Tibial nerve (tissue), 4 donors: ENCODE measurements around the gene MAN2A2. TPM values are rescaled to one million over a fixed set of nuclear protein-coding genes. Genes with fewer than 3 reads are reported as not detected.

Experiments used
- DNase-seq, 2 donors: peaks; one replicate each; pipeline ENCODE4 v3.0.0-alpha.2; 2019; ENCODE audit warnings: low spot score in 2 of 2
- H3K27ac ChIP-seq, 4 donors: fragments of 200-600 bp; sonication (generic) in 3 of 4; one replicate each; pipeline ENCODE4 v1.5.1; 2017 to 2019; ENCODE audit warnings: mild to moderate bottlenecking in 1 of 4
- H3K27me3 ChIP-seq, 2 donors: fragments of 200-600 bp; sonication (generic) in 1 of 2; one replicate each; pipeline versions ENCODE4 v1.5.1 to v1.6.0; 2017 to 2019
- H3K36me3 ChIP-seq, 3 donors: fragments of 200-600 bp; sonication (generic); one replicate each; pipeline ENCODE4 v1.5.1; 2018 to 2019
- H3K4me1 ChIP-seq, 4 donors: fragments of 200-600 bp; sonication (generic) in 3 of 4; one replicate each; pipeline ENCODE4 v1.5.1; 2017 to 2019
- H3K4me3 ChIP-seq, 4 donors: fragments of 200-600 bp; sonication (generic) in 3 of 4; one replicate each; pipeline ENCODE4 v1.5.1; 2017 to 2019; ENCODE audit warnings: mild to moderate bottlenecking in 1 of 4, moderate library complexity in 1 of 4
- H3K9me3 ChIP-seq, 4 donors: fragments of 200-600 bp; sonication (generic) in 3 of 4; one replicate each; pipeline ENCODE4 v1.5.1; 2017 to 2019
- EP300 ChIP-seq, 2 donors: sonication (generic); formaldehyde crosslinking; IDR thresholded peaks; one replicate each; pipeline ENCODE4 v1.6.1; 2017; ENCODE audit warnings: antibody characterized with exemption in 2 of 2, mild to moderate bottlenecking in 1 of 2
- POLR2A ChIP-seq, 2 donors: fragments of 450-650 bp; IDR thresholded peaks; one replicate each; pipeline ENCODE4 v1.6.1; 2017; ENCODE audit warnings: antibody characterized with exemption in 2 of 2, mild to moderate bottlenecking in 2 of 2, moderate library complexity in 2 of 2
- WGBS, 2 donors: methylation state at CpG; one replicate each; pipeline ENCODE4 v1.1.5; 2018; 5-methylcytosine and 5-hydroxymethylcytosine counted together
- total RNA-seq, 4 donors: library from RNA; depleted of rRNA; stranded (reverse); fragments of >200 nt; gene quantifications; one replicate each; pipeline ENCODE4 v1.1.0, GENCODE V29; 2016
- TF ChIP-seq, protein P1 (sequence below), 5 experiments: fragments of 200-600 bp in 3 of 5; fragments of 450-650 bp in 2 of 5; sonication (generic) in 3 of 5; IDR thresholded peaks; one replicate each; pipeline ENCODE4 v1.5.1; 2016 to 2019; ENCODE audit warnings: antibody characterized with exemption in 5 of 5, mild to moderate bottlenecking in 3 of 5, moderate library complexity in 2 of 5

MAN2A2 gene
- total RNA-seq, 4 donors from 2014 or later: 83.5 to 178 (median 128) TPM

DNA sequence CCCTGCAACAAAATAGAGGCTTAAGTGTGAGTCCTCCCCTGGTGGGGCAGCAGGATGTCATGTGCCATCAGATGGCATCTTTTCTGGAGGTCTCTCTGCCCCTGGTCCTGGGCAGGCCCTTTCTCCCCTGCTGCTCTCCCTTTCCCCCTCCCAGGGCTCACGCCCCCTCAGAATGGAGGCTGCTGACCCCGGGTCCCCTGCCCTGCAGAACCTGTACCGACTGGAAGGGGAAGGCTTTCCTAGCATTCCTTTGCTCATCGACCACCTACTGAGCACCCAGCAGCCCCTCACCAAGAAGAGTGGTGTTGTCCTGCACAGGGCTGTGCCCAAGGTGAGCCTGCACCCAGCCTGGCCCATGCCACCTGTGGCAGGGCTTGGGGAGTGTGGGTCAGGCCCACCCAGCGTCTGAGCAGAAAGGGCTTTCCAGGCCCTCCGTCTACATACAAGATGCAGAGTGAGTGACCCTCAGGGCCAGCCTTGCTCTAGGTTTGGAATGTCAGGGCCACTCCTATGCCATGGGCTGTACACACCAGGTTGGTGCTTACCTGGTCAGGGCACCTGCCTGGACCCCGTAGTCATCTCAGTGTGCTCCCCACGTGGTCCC is 11.7 kb upstream of the MAN2A2 start:
- WGBS, 2 donors: 89 to 92% methylated on average over 8 of the region's 8 CpGs
- TF ChIP-seq EP300 (IDR thresholded peaks at IDR 0.05): no peak
- TF ChIP-seq POLR2A (IDR thresholded peaks at IDR 0.05): no peak
- TF ChIP-seq, protein P1, sequence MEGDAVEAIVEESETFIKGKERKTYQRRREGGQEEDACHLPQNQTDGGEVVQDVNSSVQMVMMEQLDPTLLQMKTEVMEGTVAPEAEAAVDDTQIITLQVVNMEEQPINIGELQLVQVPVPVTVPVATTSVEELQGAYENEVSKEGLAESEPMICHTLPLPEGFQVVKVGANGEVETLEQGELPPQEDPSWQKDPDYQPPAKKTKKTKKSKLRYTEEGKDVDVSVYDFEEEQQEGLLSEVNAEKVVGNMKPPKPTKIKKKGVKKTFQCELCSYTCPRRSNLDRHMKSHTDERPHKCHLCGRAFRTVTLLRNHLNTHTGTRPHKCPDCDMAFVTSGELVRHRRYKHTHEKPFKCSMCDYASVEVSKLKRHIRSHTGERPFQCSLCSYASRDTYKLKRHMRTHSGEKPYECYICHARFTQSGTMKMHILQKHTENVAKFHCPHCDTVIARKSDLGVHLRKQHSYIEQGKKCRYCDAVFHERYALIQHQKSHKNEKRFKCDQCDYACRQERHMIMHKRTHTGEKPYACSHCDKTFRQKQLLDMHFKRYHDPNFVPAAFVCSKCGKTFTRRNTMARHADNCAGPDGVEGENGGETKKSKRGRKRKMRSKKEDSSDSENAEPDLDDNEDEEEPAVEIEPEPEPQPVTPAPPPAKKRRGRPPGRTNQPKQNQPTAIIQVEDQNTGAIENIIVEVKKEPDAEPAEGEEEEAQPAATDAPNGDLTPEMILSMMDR (IDR thresholded peaks at IDR 0.05): no peak
- peaks cover 6 to 99% (median 7%) of the 10 kb centered on the region in 3 donors for H3K36me3 ChIP-seq
- H3K4me1 ChIP-seq: peaks cover 0 to 10% (median under 1%) of the 10 kb centered on the region in 4 donors
- H3K27me3 ChIP-seq: no peaks in the 10 kb centered on the region
- H3K27ac ChIP-seq: no peak overlapping the region
- H3K9me3 ChIP-seq: no peaks in the 10 kb centered on the region
- DNase-seq: no peak
- H3K4me3 ChIP-seq: no peak overlapping the region

DNA sequence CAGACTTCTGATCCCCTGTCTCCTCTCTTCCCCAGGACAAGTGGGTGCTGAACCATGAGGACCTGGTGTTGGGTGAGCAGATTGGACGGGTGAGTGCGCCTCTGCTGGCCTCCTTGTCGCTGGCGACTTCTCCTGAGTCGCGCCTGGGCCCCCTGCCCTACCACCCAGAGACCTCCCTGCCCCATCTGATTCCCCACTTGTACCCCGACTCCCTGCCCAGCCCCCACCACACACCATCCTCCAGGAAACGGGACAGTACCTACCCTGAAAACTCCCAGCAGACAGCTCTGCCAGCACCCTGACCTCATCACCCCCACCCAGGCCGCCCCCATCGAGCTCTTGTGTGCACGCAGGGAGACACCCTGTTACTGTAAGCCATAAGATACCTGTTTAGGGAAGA is 11.1 kb upstream of the MAN2A2 start:
- no peak overlapping the region for H3K4me3 ChIP-seq
- peaks cover 6 to 93% (median 7%) of the 10 kb centered on the region in 3 donors for H3K36me3 ChIP-seq
- H3K27me3 ChIP-seq: no peaks in the 10 kb centered on the region
- no peaks in the 10 kb centered on the region for H3K9me3 ChIP-seq
- 90% methylated on average over 11 of the region's 11 CpGs for WGBS, 2 donors
- H3K27ac ChIP-seq: no peak overlapping the region
- peaks cover 0 to 4% (median 0%) of the 10 kb centered on the region in 4 donors for H3K4me1 ChIP-seq
- DNase-seq: no peak
- TF ChIP-seq EP300 (IDR thresholded peaks at IDR 0.05): no peak
- TF ChIP-seq, protein P1 (IDR thresholded peaks at IDR 0.05): no peak
- no peak for TF ChIP-seq POLR2A (IDR thresholded peaks at IDR 0.05)

DNA sequence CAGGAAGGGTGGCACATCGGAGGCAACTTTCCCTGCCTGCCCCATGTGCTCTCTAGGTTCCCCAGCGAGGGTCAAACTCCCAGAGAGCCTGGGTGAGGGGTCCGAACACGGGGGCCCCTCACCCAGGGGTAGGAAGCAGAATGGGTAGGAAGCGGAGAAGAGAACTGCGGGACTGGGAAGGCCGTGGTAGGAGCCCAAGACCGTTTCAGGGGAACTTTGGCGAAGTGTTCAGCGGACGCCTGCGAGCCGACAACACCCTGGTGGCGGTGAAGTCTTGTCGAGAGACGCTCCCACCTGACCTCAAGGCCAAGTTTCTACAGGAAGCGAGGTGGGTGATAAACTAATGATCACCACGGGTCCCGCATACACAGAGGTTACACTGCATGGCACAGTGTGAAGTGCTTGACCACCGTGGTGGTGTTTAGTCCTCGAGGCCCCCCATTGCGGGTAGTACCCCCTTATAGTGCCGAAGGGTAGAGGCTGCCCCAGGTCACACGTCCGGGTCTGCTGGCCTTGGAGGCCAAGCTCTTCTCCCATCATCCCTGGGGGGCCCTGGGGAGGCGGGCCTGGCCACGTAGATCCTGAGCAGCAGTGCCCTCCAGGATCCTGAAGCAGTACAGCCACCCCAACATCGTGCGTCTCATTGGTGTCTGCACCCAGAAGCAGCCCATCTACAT is 10.5 kb upstream of the MAN2A2 start:
- H3K9me3 ChIP-seq: no peaks in the 10 kb centered on the region
- H3K4me1 ChIP-seq: no peaks in the 10 kb centered on the region
- no peak for TF ChIP-seq POLR2A (IDR thresholded peaks at IDR 0.05)
- TF ChIP-seq, protein P1 (IDR thresholded peaks at IDR 0.05): no peak
- no peak for TF ChIP-seq EP300 (IDR thresholded peaks at IDR 0.05)
- 92 to 95% methylated on average over 28 to 29 of the region's 29 CpGs for WGBS, 2 donors
- DNase-seq: no peak
- H3K27ac ChIP-seq: no peak overlapping the region
- peaks cover 6 to 87% (median 7%) of the 10 kb centered on the region in 3 donors for H3K36me3 ChIP-seq
- no peak overlapping the region for H3K4me3 ChIP-seq
- H3K27me3 ChIP-seq: no peaks in the 10 kb centered on the region

DNA sequence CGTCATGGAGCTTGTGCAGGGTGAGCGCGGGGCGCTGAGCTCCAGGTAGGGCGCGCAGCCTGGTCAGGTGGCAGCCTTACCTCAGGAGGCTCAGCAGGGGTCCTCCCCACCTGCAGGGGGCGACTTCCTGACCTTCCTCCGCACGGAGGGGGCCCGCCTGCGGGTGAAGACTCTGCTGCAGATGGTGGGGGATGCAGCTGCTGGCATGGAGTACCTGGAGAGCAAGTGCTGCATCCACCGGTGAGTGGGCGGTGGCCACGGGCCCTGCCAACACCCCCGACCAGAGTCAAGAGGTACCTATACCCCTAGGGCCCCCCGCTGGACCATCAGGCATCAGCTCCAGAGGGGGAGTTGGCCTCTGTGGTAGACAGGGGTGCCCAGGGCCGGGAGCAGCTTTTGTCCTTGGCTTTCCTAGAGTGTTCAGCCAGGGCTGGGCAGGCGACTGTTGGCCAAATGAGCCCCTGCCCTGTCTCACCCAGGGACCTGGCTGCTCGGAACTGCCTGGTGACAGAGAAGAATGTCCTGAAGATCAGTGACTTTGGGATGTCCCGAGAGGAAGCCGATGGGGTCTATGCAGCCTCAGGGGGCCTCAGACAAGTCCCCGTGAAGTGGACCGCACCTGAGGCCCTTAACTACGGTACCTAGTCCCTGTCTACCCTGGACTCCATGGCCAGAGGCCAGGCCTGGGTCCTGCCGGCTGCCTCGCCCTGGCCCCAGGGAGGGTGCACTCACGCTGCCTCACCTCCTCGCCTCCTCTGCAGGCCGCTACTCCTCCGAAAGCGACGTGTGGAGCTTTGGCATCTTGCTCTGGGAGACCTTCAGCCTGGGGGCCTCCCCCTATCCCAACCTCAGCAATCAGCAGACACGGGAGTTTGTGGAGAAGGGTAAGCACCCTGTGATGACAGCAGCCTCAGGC is 9.7 kb upstream of the MAN2A2 start:
- Histone ChIP-seq H3K9me3 (no peaks in the 10 kb centered on the region), H3K27ac (no peak overlapping the region), H3K4me1 (no peaks in the 10 kb centered on the region), H3K27me3 (no peaks in the 10 kb centered on the region), H3K36me3 (peaks cover 6 to 79% (median 7%) of the 10 kb centered on the region in 3 donors), H3K4me3 (no peak overlapping the region)
- no peak for DNase-seq
- WGBS, 2 donors: 93 to 94% methylated on average over 22 to 31 of the region's 33 CpGs
- TF ChIP-seq EP300 (IDR thresholded peaks at IDR 0.05): no peak
- TF ChIP-seq, protein P1 (IDR thresholded peaks at IDR 0.05): no peak
- no peak for TF ChIP-seq POLR2A (IDR thresholded peaks at IDR 0.05)
